Mesendoderm (in vitro differentiated cells): Measurements from ENCODE around the gene LRCH1. TPM values are rescaled to one million over a fixed set of nuclear protein-coding genes. Genes with fewer than 3 reads are reported as not detected.

Experiments used
- small RNA-seq: library from polyadenylated mRNA; stranded (forward); fragments of <200 nt; extraction: miRNeasy Mini kit (QIAGEN cat#:217004); gene quantifications from one replicate; pipeline ENCODE3, GENCODE V24; 2013; ENCODE audit not compliant: insufficient read depth

Gene LRCH1

Small RNA genes lying within 50 kb of the gene (small RNA-seq; reads per million reads assigned to genes)
- gene AL359880.1, result not detected
